GM19035 (cell line): ENCODE data around the gene FERMT3.
A peak's percentile ranks its signal among the peaks of the same experiment; 100 is the strongest.

ENCODE experiments used
- ATAC-seq: cut with Tn5 transposase; IDR thresholded peaks from one replicate; pipeline ENCODE4 v1.9.1; 2021; ENCODE audit not compliant: unreplicated experiment

The FERMT3 gene

DNA sequence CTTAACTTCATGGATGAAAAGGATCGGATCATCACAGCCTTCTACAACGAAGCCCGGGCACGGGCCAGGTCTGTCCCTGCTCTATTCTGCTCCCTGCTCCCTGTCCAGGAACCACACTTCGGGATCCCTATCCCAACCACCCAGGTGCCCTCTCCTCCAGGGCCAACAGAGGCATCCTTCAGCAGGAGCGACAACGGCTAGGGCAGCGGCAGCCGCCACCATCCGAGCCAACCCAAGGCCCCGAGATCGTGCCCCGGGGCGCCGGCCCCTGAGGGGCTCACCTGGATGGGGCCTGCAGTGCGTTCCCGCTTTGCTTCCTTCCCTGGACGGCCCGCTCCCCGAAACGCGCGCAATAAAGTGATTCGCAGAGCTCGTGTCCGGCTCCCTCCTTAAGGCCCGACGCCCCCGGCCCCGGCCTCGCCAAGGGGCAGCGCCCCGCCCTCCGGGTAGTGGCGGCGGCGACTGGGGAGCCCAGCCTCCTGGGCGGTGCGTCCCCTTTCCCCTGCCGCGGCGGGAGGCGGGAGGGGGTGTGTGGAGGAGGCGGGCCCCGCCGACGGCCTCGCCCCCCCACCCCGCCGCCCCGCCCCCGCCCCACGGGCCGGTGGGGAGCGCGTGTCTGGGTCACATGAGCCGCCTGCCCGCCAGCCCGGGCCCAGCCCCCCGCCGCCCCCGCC, 27.5 kb downstream of the FERMT3 start, which contains the start of gene VEGFB:
Gene VEGFB, plus strand, starts transcription at position 672 of the 674 bp plus-strand sequence. CDS start 250 bp downstream, outside the sequence.
- peak; percentile 33 for ATAC-seq

DNA sequence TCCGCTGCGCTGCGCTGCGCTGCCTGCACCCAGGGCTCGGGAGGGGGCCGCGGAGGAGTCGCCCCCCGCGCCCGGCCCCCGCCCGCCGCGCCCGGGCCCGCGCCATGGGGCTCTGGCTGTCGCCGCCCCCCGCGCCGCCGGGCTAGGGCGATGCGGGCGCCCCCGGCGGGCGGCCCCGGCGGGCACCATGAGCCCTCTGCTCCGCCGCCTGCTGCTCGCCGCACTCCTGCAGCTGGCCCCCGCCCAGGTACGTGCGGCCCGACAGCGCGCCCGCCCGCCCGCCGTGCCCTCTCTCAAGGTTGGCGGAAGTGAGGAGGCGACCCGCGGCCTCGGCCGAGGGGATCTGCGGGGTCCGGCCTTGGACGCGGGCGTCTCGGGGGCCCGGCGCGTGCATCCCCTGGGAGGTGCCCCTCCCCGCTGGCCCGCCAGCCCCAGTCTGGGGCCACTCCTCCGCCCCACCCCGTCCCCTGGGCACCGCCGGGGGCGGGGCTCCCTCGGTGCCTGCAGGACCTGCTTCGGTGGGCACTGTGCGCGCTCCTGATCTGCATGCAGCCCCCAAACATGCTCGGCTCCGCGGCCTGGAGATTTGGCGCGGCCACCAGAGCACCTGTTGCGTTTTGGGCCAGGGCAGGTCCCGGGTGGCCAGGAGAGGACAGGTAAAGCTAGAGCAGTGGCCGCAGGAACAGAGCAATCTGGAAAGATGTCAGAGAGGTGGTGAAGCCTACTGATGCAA, 28.3 kb downstream of the FERMT3 start:
- ATAC-seq: peak; percentile 17

DNA sequence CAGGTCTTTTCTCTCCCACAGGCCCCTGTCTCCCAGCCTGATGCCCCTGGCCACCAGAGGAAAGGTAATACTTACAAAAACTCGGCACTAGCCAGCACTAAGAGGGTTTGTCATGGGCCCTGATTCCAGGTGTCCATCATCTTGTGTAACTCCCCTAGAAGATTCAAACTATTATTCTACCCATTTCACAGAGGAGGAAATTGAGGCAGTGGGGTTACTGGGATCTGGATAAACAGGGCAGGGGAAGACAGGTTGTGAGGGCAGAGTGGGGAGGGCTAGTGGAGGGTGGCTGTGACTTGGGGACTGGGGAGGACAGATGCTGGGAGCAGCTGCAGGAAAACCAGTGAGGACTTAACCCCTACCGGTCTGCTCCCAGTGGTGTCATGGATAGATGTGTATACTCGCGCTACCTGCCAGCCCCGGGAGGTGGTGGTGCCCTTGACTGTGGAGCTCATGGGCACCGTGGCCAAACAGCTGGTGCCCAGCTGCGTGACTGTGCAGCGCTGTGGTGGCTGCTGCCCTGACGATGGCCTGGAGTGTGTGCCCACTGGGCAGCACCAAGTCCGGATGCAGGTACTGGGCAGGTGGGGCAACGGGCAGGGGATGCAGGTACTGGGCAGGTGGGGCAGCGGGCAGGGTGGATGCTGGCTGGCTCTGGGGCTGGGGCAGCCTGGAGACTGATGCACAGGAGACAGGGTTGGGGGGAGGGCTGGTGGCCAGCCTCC, 29.1 kb downstream of the FERMT3 start:
- ATAC-seq: no peak

DNA sequence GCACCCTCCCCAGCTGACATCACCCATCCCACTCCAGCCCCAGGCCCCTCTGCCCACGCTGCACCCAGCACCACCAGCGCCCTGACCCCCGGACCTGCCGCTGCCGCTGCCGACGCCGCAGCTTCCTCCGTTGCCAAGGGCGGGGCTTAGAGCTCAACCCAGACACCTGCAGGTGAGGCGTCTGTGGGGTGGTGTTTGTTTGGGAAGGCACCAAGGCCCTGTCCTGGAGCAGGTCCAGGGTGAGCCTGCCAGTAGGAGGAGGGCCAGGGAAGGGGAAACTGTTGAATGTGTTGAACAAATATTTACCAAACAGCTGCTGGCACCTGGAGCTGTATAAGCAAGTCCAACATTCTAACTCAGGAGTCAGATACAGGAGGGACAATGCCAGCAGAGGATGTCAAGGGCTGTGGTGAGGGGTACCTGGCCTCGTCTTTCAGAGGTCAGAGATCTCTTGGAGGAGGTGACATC, 31.0 kb downstream of the FERMT3 start:
- ATAC-seq: no peak

DNA sequence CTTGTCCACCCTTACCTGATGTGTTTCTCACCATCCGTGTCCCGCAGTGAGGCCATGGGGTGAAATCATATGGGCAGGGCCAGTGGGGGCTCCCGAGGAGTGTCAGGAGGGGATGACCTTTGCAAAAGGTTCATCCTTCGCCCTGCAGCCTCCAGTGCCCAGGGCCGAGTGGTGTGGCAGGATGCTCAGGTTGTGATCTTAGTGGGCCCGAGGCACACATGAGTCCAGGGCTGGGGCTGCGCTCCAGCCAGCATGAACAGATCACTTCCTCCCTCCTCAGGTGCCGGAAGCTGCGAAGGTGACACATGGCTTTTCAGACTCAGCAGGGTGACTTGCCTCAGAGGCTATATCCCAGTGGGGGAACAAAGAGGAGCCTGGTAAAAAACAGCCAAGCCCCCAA, 31.6 kb downstream of the FERMT3 start:
- ATAC-seq: no peak

DNA sequence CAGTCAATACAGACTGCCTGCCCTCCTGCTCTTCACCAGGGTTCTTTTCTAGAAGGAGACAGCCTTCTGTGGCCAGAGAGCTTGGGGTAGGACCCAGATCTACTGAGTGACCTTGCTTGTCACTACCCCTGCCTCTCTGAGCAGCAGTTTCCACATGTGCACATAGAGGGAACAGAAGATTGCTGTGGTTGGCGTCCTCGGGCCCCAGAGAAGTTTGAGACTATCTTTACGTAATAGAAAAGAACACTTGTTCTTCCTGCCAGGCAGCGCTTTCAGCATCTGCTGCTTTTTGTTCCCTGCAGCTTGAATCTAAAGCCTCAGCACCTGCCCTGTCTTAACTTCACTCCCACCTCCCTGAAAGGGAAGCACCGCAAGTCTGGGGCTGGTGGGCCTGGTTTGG, 32.5 kb downstream of the FERMT3 start:
- ATAC-seq: no peak

DNA sequence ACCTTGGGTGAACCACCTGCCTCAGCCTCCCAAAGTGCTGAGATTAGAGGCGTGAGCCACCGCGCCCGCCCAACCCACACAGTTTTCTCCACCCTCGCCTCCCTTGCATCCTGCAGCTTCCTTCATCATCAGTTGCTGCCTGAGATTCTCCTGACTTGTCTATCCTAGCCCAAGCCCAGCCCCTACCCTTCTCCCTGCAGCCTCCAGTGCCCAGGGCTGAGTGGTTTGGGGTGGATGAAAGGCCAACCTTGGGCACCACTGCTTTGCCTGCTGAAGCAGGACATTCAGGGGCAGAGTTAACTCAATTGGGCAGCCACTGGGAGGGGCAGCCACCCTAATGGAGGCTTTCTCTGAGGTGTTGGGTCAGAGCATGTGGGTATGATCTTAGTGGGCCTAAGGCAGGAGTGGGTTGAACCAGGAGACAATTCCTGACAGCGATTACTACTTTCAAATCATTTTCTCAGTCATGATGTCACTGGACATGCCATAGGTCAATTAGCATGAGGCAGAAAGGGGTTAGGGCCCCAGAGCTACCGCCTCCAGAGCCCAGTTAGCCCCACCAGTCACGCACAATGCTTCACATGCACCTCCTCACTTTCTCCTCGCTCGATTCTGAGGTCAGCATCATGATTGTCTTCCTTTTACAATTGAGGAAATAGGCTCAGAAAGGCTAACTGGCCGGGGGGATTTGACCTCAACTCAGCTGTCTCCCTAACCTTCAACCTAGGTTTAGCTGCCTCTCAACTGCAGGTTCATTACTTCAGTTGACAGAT, 33.3 kb downstream of the FERMT3 start:
- no peak for ATAC-seq

DNA sequence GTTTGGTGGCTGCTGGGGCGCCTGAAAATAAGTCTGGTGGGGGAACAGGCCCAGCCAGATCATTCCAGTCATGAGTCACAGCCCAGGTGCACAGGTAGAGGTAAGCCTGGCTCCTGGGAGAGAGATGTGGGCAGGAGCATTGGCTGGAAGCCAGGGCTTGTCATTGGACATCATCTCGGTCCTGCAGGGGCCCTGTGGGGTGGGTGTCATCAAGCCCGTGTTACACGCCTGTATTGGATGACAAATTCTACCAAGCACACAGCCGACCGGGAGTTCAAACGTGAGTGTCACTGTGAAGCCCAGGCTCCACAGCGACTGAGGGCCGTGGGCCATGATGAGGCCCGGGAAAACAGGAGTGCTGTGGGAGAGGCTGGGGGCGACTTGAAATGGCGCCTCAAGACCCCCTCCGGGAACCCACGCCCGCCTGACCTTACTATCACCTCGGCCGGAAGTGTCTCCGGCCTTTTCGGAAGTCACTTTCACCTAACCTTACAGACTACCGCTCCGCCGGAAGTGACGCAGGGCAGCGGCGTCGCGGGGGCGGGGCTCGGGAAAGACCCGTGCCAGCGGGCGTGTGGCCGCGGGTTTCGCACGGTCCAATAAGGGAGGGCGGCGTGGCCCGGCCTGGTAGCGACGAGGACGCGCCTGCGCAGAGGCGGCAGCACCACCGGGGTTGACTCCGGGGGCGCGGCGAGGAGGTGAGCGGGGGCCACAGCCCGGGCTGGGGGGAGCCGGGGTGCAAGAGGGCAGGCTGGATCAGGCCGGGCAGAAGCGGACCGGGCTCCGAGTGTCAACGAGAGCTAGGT, 34.1 kb downstream of the FERMT3 start, which contains the start of gene FKBP2:
Gene FKBP2, plus strand, starts transcription at position 661 of the 806 bp plus-strand sequence. CDS start 1,293 bp downstream, outside the sequence.
- ATAC-seq: peak; percentile 54

DNA sequence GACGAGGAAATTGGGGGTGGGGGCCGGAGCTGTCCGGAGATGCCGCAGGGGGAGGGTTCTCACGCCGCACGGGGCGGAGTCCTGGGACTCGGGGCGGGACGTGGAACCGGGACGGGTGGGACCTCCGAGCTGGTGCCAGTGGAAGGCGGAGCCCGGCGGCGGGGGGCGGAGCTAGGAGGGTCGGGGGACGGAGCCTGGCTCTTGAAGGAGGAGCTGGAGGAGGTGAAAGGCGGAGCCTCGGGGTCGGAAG, 34.6 kb downstream of the FERMT3 start:
- peak; percentile 64 for ATAC-seq

DNA sequence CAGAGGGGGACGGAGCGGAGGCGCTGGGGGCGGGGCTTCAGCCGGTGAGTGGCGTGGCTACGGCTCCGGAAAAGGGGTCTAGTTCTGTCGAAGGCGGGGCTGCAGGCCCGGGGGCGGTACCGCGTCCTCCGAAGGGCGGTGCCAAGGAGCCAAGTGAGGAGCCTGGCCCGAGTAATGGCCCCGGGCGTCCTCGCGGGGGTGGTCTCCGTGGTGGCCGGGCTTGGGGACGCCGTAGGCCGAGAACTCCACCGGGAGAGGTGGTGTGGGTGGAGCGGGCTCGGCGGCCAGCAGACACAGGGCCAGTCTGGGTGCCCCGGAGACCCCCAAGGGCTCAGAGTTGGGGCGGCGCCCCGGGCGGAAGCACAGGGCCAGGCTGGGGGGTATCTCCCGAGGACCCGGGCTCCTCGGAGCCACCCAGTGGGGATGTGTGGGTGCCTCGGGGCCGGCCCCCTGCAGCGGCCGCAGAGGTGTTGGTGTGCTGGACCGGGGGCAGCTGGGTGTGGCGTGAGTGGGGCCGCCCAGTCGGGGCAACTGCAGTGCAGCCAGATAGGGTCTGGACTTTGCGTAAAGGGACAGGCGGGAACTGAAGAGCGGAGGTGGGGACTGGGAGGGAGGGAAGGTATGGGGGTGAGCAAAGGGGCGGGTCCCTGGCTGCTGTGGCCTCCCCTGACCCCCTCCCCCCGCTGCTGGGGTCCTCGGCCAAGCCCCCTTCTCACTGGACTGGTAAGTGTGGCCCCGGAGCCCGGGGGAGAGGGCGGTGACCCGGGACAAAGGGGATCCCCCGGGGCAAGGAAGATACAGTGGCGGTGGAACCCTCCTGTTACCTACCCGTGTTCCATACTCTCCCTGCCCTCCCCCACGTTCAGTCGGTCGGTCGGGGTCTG, 35.2 kb downstream of the FERMT3 start:
- ATAC-seq: peak; percentile 8

DNA sequence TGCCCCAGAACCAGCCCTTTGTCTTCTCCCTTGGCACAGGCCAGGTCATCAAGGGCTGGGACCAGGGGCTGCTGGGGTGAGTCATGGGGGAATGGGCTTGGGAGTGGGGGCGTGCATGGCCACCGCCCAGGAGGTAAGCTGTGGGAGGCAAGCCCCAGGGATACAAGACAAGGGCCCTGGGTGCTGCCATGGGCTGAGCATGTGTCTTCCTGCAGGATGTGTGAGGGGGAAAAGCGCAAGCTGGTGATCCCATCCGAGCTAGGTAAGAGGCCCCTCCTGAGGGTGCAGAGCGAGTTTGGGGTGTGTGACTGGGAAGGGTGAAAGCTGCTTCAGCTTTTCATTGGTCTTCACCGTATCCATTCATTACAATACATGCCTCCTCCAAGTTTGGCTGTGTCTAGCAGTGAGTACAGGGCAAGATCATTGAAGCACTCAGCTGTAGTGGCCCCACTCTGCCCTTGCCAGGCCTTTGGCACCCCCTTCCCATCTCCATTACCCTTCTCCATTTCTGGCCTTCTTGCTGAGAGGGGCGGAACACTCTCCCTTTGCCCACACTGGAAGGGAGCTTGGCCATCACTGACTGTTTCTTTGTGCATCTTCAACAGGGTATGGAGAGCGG, 36.8 kb downstream of the FERMT3 start:
- ATAC-seq: no peak

DNA sequence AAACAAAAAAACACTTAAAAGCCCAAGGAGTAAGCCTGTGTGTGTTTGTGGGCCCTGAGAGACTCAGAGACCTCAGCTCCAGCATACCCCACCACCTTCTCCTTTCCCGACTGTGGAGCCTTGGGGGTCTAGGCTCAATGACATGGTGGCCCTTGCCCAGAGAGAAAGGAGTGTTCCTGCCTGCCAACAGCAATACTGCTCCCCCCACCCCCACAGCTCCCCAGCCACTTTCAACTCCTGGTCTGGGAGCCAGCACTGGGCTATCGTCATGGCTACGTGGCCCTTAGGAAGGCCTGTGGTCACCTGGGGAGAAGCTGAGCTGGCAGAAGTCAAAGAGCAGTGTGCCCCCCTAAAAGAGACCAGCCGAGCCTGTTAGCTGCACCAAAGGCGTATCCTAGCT, 37.6 kb downstream of the FERMT3 start:
- ATAC-seq: no peak

DNA sequence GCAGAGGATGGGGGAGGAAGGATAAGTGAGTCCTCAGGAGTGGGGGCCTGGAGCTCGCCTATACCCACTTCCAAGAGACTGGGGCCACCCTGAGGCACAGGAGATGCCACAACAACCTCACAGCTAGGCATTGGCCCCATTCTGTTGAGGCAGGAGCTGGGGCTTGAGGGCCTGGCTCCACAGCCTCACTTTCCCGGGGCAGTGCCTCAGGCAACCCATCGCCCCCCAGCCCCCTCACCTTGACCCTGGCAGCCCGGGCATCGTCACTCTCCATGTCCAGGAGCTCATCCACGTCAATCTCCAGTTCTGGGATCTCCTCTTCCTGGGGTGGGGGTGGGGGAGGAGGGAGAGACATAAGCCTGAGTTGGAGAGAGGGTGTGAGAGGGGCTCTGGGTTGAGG, 38.4 kb downstream of the FERMT3 start:
- no peak for ATAC-seq

DNA sequence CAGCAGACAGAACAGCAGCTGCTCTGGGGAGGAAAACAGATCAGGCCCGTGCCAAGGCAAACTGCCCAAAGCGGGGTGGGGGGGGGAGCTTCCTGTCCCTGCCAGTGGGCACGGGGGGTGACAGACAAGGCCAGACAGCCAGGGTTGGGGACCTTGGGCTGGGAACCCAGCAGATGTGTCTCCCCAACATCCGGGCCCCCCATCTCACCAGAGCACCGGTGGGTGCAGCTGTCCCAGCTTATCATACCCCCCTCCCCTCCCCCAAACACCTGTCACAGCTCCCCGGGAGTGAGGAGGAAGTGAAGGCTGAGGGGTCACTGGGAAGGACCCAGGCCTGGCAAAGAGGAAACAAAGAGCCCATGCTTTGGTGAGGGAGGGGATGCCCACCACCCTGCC, 38.9 kb downstream of the FERMT3 start:
- ATAC-seq: no peak

DNA sequence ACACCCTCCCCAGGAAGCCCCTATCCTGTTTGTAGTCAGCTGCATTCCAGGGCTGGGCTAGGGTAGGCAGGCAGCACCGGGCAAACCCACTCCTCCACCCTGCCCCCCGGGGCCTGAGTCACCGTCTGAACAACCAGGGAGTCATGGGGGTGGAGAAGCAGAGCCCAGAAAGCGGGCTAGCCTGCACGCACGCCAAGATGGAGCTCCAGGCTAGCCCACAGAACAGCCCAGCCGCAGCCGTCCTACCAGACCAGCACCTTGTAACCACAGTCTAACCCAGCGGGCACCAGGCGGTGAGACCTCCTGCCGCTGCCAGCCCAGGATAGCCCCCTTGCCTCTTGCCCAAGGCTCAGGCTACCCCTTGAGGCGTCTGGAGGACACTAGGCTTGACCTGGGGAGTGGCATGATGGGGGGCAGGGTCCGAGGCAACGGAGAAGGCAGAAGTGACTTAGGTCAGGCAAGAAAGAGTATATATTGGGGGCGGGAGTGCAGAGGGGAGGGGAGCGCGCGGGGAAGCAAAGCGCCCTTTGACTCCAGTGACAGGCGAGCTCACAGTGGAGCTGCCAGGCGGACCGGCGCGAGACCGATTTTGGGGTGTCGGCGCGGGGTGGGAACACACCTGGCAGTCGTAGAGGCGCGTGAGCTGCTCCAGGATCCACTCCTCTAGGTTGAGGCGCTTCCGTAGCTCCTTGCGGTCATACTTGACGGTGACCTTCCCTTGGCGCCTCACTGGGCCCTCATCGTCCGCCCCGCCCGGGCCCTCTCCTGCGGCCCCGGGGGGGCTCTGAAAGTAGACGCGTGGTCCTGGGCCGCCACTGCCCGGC, 39.5 kb downstream of the FERMT3 start:
- no peak for ATAC-seq

DNA sequence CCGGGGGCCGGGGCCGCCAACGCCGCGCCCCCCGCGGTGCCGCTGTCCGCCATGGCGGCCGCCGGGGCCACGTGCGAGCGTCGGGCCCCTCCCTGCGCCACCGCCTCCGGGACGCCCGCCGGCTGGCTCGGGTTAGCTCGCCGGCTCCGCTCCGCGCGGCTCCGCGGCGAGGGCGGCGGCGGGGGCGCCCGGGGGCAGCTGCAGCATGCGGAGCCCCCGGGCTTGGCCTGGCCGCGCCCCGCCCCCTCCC, 40.0 kb downstream of the FERMT3 start:
- peak; percentile 14 for ATAC-seq

DNA sequence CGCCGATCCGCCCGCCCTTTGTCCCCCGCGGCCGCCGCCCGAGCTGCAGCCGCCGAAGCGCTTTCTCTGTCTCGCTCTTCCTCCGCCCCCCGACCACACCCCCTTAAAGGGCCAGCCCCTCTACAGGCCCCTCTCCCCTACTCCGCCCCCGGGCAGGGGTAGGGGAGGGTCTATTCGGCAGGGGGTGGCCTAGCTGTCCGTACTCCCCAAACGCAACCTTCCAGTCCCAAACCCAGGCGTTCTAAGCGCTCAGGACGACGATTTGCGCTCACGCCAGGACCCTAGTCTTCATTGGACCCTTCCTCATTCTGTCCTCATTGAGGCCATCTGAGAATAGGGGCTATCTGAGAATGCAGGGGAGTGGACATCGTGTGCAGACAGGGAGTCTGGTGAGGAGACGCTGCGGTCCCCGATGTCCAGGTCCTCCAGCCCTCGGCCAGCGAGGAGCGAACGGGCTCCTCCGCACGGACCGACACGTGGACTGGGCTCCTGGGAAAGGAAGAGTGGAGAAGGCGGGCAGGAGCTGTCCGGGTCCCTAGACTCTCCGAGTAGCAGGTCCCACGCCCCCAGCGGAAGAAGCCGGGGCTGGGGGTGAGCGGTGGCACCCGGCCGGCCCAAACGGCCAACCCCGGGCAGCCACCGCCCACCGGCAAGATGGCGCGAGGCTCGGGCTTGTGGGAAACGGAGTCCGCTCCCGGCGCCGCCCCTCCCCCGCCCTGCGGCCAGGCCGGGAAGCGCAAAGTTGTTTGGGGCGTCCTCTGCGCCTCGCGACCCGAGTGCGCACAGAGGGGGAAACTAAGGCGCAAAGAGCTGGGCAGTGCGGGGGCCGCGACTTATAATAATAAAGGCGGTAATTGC, 40.6 kb downstream of the FERMT3 start, which contains the start of gene PPP1R14B:
Gene PPP1R14B, minus strand, starts transcription at position 73 of the 858 bp plus-strand sequence. CDS start 270 bp downstream, outside the sequence.
- peak; percentile 38 for ATAC-seq
